Activated CD8-positive, alpha-beta memory T cell treated with anti-CD3 and anti-CD28 coated beads, Interleukin-2, amount 50 U/mL, for 1 hour (primary cell): Measurements from ENCODE around the gene SLC13A3.

ENCODE experiments used
- DNase-seq: peaks from one replicate; pipeline ENCODE4 v3.0.0-alpha.2; 2020; ENCODE audit errors: extremely low read depth

Gene SLC13A3

GRCh38 chr20:46652699-46653098 is 1.4 kb upstream of the SLC13A3 start:
- no peak for DNase-seq

DNA sequence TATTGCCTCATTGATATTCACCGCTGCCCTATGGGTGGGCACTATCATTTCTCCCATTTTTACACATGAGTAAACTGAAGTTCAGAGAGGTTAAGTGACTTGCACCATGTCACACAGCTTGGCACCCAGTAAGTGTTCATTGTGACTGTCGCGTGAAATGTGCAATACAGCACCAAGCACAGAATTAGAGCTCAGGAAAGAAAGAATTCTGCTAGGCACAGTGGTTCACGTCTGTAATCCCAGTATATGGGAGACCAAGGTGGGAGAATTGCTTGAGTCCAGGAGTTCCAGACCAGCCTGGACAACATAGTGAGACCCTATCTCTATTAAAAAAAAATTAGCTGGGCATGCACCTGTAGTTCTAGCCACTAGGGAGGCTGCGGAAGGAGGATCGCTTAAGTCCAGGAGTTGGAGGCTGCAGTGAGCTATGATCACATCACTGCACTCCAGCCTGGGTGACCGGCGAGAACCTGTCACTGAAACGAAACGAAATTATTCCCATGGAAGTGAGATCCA is 626 bp downstream of the SLC13A3 start:
- DNase-seq: no peak

DNA sequence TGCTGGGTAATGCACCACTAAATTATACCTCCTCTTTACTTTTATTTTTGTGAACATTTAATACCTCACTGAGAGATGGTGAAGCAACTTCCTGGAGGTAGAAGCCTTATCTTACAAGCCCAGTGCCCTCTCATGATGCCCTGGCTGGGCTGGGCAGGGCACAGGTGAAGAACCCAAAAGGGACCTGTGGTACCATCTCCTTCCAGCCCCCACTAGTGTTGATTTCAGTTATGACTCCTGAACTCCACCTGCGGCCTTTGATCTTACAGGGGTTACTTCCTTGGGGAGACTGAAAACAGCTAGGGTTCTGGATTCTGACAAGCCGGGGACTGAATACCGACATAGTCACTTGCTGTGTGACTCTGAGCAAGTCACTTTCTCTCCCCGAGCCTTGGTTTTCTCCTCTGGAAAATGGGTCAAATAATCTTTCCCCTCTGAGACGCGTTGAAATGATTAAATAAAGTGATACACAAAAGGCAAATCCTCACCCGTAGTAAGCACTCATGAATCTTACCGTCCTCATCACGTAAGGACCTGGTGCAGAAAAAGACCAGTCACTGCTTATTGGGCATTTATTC is 1.2 kb downstream of the SLC13A3 start:
- no peak for DNase-seq

- no peak for DNase-seq
Measured at GRCh38 chr20:46649650-46649949, 1.7 kb downstream of the SLC13A3 start.

- DNase-seq: no peak
Measured at GRCh38 chr20:46648903-46649649, 2.2 kb downstream of the SLC13A3 start.

GRCh38 chr20:46647469-46647868 is 3.8 kb downstream of the SLC13A3 start:
- no peak for DNase-seq

DNA sequence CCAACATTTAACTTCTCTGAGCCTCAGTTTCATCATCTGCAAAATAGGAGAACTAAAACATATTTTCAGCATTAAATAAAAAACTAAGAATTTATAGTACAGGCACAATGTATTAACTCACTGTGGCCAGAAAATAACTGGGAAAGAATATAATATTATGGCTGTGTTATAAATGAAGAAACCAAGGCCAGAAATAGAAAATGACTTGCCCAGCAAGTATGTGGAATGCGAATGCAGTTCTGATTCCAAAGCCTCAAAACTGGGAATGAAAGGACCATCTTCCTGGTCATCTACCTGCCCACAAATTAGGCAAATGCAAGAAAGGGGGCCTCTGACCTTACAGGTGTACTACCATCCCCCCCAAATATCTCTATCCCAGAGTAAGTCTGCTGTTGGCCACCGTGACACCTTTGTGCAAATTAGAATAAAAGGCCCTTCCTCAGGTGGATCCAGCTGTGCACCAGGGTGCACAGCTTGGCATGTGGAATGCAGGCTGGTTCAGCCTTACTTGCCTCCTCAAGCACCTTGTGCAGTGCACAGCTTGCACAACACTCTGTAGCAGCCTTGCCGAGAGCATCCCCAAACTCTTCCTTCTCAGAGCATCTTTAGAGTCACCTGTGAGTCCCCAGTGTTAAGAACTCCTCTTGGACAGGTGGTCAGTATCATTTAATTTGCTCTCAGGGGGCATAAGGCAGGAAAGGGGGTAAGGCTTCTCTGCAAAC is 4.4 kb downstream of the SLC13A3 start:
- no peak for DNase-seq

DNA sequence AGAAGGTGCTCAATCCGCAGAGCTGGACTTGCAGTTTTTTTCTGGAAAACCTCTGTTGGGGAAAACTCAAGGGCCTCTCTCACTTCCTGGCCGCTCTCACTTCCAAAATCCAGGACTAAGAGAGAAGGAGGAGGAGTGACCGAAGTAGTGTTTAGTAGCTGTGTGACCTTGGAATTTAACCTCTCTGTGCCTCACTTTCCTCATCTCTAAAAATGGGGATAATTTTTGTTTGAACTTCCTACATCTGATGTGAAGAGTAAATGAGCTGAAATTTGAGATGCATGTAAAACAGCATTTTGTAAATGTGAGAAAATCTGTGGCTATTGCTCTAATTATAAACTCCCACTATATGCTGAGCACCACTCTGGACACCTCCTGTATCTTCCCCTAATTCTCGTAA is 5.1 kb downstream of the SLC13A3 start:
- no peak for DNase-seq

DNA sequence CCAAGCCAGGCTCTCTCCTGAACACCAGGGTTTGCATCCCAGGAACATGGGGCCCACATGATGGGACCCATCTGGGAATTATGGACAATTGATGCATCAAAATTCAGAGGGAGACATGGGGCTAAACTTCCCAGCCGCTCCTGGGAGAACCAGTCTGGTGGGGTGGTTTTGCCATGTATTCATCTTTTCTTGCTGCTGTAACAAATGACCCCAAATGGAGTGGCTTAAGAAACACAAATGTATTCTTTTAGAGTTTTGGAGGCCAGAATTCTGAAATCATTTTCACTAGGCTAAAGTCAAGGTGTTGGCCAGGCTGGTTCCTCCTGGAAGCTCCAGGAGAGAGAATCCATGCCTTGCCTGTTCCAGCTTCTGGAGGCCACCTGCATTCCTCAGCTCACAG is 6.5 kb downstream of the SLC13A3 start:
- no peak for DNase-seq

DNA sequence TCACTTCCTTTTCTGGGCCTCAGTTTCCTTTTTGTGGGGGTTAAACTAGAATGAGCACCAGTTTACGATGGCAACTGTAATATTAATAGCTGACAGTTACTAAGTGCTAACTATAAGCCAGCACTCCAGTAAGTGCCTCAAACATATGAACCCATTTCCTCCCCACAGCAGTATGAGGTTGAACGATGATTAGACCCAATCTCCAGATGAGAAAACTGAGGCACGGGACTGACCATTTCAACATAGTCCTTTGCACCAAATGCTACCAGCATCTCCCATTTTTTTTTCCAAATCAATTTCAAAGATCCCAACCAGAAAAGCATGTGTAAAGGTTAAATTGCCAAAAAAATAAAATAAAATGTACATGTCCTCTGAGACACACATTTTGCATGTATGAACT is 7.1 kb downstream of the SLC13A3 start:
- DNase-seq: no peak

GRCh38 chr20:46642969-46643343 is 8.3 kb downstream of the SLC13A3 start:
- no peak for DNase-seq

- DNase-seq: no peak
Measured at GRCh38 chr20:46642265-46642968, 8.8 kb downstream of the SLC13A3 start.

GRCh38 chr20:46641424-46641823 is 9.8 kb downstream of the SLC13A3 start:
- no peak for DNase-seq

- no peak for DNase-seq
Measured at GRCh38 chr20:46640536-46641311, 10.5 kb downstream of the SLC13A3 start.

DNA sequence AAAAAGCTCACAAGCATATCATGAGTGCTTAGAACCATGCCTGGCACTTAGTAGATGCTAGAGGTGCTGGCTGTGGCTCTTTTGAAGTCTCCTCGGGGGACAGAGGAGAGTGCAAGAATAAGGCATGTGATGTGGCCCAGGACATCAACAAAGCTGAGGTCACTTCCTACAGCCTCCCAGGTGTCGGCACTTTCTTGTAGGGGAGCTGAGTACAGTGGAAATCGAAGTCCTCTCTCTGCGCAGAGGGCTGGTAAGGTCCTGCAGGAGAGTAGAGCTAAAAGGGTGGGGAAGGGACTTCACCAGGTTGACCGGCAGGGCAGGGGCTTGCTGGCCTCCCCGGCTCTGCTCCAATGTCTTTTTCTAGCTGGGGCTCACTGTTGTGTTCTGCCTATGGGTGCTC is 11.2 kb downstream of the SLC13A3 start:
- DNase-seq: no peak

- no peak for DNase-seq
Measured at GRCh38 chr20:46639587-46639986, 11.7 kb downstream of the SLC13A3 start.

- no peak for DNase-seq
Measured at GRCh38 chr20:46638898-46639274, 12.4 kb downstream of the SLC13A3 start.

DNA sequence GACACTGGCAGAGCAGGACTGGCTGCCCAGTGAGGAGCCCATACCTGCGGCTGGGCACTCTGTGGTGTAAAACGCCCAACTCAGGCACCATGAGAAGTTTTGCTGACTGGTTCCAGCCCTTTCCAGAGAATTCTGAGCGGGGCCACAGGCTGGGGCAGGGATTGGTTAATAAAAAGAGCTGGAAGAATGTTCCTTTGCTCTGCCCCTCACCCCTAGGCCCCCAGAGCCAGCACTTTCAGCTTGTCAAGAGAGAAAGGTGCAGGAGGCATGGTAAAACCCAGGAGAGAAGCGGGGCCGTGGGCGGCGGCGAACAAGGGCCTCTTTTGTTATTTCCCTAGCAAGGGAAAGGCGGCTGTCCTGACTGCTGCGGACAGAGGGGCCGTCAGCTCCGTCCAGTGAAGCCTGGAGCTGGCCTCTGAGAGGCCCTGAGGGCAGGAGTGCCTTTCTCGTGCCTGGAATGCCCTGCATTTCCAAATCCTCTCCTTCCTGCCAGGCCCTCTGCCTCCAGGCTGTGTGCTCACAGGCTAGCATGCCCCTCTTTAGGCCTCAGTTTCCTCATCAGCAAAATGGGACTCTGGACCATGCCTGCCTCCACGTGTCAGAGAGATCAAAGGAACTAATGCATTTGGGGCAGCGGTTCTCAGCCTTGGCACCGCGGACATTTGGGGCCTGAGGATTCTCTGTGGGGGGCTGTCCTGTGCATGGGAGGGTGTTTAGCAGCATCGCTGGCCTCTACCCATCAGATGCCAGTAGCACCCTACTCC is 12.9 kb downstream of the SLC13A3 start:
- DNase-seq: no peak

DNA sequence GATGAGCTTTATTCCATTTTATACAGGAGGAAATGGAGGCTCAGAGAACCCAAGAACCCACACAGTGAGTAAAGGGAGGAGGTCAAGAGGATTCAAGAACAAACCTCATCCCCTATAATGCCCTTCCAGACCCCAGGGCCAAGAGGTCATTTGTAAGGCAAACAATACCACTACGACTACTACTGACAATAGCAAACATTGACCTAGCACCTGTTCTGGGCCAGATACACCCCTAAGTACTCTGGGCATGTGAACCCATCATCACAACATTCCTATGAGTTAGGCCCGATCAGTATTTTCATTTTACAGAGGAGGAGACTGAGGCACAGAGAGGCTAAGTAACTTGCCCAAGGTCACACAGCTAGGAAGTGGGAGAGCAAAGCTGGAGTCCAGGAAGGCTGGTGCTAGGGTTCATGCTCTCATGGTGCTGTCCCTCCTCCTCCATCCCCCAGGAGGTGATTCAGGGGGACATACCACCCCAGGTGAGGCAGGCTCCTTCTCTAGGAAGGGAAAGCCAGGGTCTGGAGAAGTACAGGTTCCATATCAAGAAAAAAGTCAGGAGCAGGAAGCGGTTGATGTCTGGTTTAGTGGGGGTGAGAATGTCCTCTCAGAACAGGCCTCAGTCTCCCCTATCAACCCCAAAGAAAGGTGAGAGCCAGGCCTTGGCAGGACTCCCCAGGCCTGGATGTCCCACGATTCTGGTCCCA is 13.7 kb downstream of the SLC13A3 start:
- no peak for DNase-seq

DNA sequence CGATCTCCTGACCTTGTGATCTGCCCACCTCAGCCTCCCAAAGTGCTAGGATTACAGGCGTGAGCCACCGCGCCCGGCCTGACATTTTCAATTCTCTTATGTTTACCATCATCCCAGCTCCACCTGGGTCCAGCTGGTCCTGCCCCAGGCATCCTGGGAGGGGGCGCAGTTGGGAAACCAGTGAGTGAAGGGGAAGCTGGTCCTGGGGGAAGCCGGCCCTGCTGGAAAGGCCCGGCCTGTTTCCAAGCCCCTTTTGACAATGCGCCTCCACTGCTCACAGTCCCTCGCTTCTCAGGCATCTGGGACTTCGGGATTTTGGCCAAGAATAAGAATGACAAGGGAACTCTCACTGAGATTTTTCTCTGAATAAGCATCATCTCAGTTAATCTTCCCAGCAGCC is 14.2 kb downstream of the SLC13A3 start:
- DNase-seq: no peak
